NB4 (cell line): ENCODE results near the gene TMEM247.

ENCODE experiments used
- POLR2A ChIP-seq: IDR thresholded peaks from 2 replicates; pipeline ENCODE4 v1.6.1; 2011; ENCODE audit warnings: mild to moderate bottlenecking; ENCODE audit not compliant: insufficient read length; ENCODE audit errors: extremely low read depth
- TF ChIP-seq, protein P1 (sequence below): IDR thresholded peaks from one replicate; pipeline ENCODE4 v1.5.1; 2012; ENCODE audit warnings: low read depth, low read length
- TF ChIP-seq, protein P2 (sequence below): IDR thresholded peaks from 2 replicates; pipeline ENCODE4 v1.6.1; 2011; ENCODE audit warnings: low read depth, low read length

DNA sequence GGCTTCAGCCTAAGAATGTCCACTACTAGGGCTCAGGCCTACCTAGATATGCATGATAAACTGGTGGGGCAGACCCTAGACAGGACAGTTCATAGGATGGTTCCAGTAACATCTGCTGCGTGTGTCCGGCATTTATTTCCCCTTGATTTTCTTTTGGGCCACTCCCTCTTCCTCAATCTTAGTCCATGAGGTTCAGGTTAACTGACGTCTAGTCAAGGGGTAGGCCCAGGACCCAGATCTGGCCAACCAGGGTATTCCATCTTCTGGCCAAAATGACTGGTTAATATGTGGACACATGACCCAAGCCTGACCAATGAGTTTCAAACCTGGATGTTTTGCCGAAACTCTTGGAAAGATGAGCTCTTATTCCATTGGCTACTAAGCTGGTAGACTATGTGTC lies 15.2 kb downstream of the TMEM247 start:
- no peak for TF ChIP-seq POLR2A
- TF ChIP-seq, protein P1, sequence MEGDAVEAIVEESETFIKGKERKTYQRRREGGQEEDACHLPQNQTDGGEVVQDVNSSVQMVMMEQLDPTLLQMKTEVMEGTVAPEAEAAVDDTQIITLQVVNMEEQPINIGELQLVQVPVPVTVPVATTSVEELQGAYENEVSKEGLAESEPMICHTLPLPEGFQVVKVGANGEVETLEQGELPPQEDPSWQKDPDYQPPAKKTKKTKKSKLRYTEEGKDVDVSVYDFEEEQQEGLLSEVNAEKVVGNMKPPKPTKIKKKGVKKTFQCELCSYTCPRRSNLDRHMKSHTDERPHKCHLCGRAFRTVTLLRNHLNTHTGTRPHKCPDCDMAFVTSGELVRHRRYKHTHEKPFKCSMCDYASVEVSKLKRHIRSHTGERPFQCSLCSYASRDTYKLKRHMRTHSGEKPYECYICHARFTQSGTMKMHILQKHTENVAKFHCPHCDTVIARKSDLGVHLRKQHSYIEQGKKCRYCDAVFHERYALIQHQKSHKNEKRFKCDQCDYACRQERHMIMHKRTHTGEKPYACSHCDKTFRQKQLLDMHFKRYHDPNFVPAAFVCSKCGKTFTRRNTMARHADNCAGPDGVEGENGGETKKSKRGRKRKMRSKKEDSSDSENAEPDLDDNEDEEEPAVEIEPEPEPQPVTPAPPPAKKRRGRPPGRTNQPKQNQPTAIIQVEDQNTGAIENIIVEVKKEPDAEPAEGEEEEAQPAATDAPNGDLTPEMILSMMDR: no peak
- TF ChIP-seq, protein P2, sequence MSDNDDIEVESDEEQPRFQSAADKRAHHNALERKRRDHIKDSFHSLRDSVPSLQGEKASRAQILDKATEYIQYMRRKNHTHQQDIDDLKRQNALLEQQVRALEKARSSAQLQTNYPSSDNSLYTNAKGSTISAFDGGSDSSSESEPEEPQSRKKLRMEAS: no peak
